Stomach smooth muscle (tissue), 2 donors: ENCODE measurements around the gene SLC38A1.

ENCODE experiments used
- H3K27ac ChIP-seq: one replicate; pipeline ENCODE4 v1.7.0; 2013; ENCODE audit warnings: mild to moderate bottlenecking, low read length, inconsistent platforms
- H3K27me3 ChIP-seq, 2 donors: one replicate each; pipeline ENCODE4 v1.7.0; 2013; ENCODE audit warnings: low read length in 2 of 2; ENCODE audit not compliant: insufficient read depth in 2 of 2, control insufficient read depth in 1 of 2
- H3K36me3 ChIP-seq, 2 donors: one replicate each; pipeline ENCODE4 v1.7.0; 2013; ENCODE audit warnings: low read length in 2 of 2; ENCODE audit not compliant: control insufficient read depth in 2 of 2, insufficient read depth in 2 of 2
- H3K4me1 ChIP-seq: one replicate; pipeline ENCODE4 v1.7.0; 2013; ENCODE audit warnings: low read length; ENCODE audit not compliant: control insufficient read depth, insufficient read depth
- H3K4me3 ChIP-seq, 2 donors: one replicate each; pipeline ENCODE4 v1.7.0; 2013; ENCODE audit warnings: low read length in 2 of 2
- H3K9ac ChIP-seq, 2 donors: one replicate each; pipeline ENCODE4 v1.7.0; 2013; ENCODE audit warnings: low read length in 2 of 2, mild to moderate bottlenecking in 1 of 2
- H3K9me3 ChIP-seq, 2 donors: one replicate each; pipeline ENCODE4 v1.7.0; 2013; ENCODE audit warnings: low read length in 2 of 2; ENCODE audit not compliant: control insufficient read depth in 2 of 2
- donor health status: healthy.
- donor health status: Pancreatic carcinoma.

Gene SLC38A1

DNA sequence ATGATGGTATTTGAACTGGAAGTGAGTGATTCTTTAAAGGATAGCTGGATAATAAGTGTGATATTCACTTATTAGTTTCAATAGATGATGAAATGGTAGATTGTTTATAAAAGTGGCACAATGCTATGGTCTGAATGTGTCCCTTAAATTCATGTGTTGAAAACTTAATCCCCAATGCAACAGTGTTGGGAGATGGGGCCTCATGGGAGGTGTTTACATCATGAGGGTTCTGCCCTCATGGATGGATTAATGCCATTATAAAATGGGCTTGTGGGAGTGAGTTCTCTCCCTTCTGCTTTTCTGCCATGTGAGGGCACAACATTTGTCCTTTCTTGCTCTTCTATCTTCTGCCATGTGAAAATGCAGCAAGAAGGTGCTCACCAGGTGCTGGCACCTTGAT lies 134.0 kb downstream of the SLC38A1 start:
- no peaks in the 10 kb centered on the region for H3K27me3 ChIP-seq
- H3K9me3 ChIP-seq = no peaks in the 10 kb centered on the region
- no peak overlapping the region for H3K9ac ChIP-seq
- no peaks in the 10 kb centered on the region for H3K36me3 ChIP-seq
- no peak overlapping the region for H3K4me3 ChIP-seq
- H3K27ac ChIP-seq = no peak overlapping the region
- H3K4me1 ChIP-seq = no peaks in the 10 kb centered on the region

DNA sequence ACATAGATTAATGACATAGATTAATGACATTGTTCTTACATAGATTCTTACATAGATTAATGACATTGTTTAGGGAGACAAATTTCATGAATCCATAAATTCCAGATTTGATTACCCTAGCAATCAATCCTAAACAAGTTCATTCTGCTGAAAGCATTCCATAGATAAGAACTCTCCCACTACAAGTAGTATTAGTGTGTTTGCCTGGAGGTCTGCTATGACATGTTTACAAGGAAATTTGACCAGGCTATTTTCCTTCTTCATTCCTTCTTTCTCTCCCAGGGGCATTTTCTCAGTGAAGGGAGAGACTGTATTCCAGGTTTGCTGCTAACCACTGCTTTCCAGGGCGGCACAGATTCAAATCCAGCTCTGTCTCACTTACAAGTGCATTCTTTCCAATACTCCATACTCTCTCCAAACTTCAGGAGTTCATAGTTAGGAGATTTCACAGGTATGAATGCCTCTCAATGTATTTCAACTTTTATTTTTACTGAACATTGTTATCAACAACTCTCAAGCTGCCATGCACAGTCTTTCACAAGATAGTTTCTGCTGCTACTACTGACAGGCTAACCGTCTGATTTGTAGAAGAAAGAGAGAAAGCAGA lies 134.5 kb downstream of the SLC38A1 start:
- no peak overlapping the region for H3K9ac ChIP-seq
- no peak overlapping the region for H3K27ac ChIP-seq
- no peaks in the 10 kb centered on the region for H3K9me3 ChIP-seq
- no peaks in the 10 kb centered on the region for H3K27me3 ChIP-seq
- H3K4me3 ChIP-seq = no peak overlapping the region
- no peaks in the 10 kb centered on the region for H3K36me3 ChIP-seq
- no peaks in the 10 kb centered on the region for H3K4me1 ChIP-seq

DNA sequence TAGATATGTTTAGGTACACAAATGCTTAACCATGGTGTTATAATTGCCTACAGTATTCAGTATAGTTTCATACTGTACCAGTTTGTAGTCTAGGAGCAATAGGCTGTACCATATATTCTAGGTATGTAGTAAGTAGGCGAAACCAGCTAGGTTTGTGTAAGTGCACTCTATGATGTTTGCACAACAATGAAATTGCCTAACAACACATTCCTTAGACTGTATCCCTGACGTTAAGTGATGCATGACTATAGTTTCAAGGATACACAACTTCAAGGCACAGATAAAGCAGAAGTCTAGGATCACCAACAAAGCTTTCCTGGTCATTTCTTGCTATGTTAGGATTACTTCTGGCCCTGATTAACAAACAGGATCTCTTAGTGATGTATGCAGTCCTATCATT lies 135.1 kb downstream of the SLC38A1 start:
- Histone ChIP-seq H3K36me3 (no peaks in the 10 kb centered on the region), H3K27ac (no peak overlapping the region), H3K9ac (no peak overlapping the region), H3K9me3 (no peaks in the 10 kb centered on the region), H3K4me3 (no peak overlapping the region), H3K4me1 (no peaks in the 10 kb centered on the region), H3K27me3 (no peaks in the 10 kb centered on the region)
